ENCODE data around the gene ALDH1A3.

- TF ChIP-seq CTCF (IDR thresholded peaks at IDR 0.05): no peak
- TF ChIP-seq EZH2 (IDR thresholded peaks at IDR 0.05; ENCODE audit: borderline replicate concordance, insufficient read depth, low read depth, low read length, poor library complexity, severe bottlenecking): no peak
These were observed 63.2 kb downstream of the ALDH1A3 start for GRCh38 chr15:100942656-100943425.

All from B cell (primary cell).